ENCODE measurements around the gene PROSER3.

- no peak for TF ChIP-seq CTCF (IDR thresholded peaks at IDR 0.05)
- no peak for TF ChIP-seq POLR2A (IDR thresholded peaks at IDR 0.05)
Observed at GRCh38 chr19:35773020-35773806, 15.2 kb downstream of the PROSER3 start.
